ENCODE results near the gene SIPA1L3.

- TF ChIP-seq CTCF (IDR thresholded peaks at IDR 0.05) = no peak
- TF ChIP-seq YY1 (IDR thresholded peaks at IDR 0.05; ENCODE audit: low read depth) = no peak
- no peak for TF ChIP-seq SIN3A (IDR thresholded peaks at IDR 0.05; ENCODE audit: borderline replicate concordance, low read depth, low read length)
- TF ChIP-seq USF2 (IDR thresholded peaks at IDR 0.05; ENCODE audit: borderline replicate concordance, low read depth, low read length) = no peak
- TF ChIP-seq REST (IDR thresholded peaks at IDR 0.05; ENCODE audit: low read depth, low read length) = no peak
- TF ChIP-seq USF1 (IDR thresholded peaks at IDR 0.05; ENCODE audit: borderline replicate concordance, low read depth) = no peak
- TF ChIP-seq EZH2phosphoT487 (IDR thresholded peaks at IDR 0.05; ENCODE audit: borderline replicate concordance, low read depth) = no peak
- TF ChIP-seq JUND (IDR thresholded peaks at IDR 0.05) = no peak
- TF ChIP-seq MAX (IDR thresholded peaks at IDR 0.05; ENCODE audit: low read depth) = no peak
- no peak for TF ChIP-seq PBX3 (IDR thresholded peaks at IDR 0.05)
- TF ChIP-seq NRF1 (IDR thresholded peaks at IDR 0.05; ENCODE audit: low read depth, low read length) = no peak
- no peak for TF ChIP-seq MXI1 (IDR thresholded peaks at IDR 0.05; ENCODE audit: low read depth, low read length)
- TF ChIP-seq FOXM1 (IDR thresholded peaks at IDR 0.05; ENCODE audit: low read depth) = no peak
- no peak for TF ChIP-seq RXRA (IDR thresholded peaks at IDR 0.05; ENCODE audit: borderline replicate concordance, low read depth)
These were observed 127.5 kb downstream of the SIPA1L3 start for GRCh38 chr19:38034492-38034860.

Measured in SK-N-SH (cell line).